PC-9 (cell line): ENCODE results near the gene SMPD3. TPM values are rescaled to one million over a fixed set of nuclear protein-coding genes. Genes with fewer than 3 reads are reported as not detected.

ENCODE experiments used
- BruUV-seq: library from RNA; stranded (reverse); fragments of 400-500 nt; replicated peaks from 2 replicates; lab custom pipeline; 2021; lab: Mats Ljungman, UMichigan
- CTCF ChIA-PET: fragments of 300-600 bp; sonication (Branson Sonifier 250); formaldehyde crosslinking; loops from one replicate; lab custom pipeline; 2022; ENCODE audit warnings: antibody characterized with exemption; lab: Charles Lee
- POLR2A ChIA-PET: fragments of 300-600 bp; sonication (Branson Sonifier 250); formaldehyde crosslinking; loops from one replicate; lab custom pipeline; 2022; ENCODE audit warnings: antibody characterized with exemption; ENCODE audit not compliant: unreplicated experiment; lab: Charles Lee
- DNase-seq, 2 experiments: peaks; one replicate each; pipeline versions ENCODE4 v3.0.0 to v3.0.0-alpha.2; 2015 to 2022; ENCODE audit warnings: mixed read lengths in 1 of 2
- H2AFZ ChIP-seq: fragments of 200-600 bp; sonication (generic); 2 replicates; pipeline ENCODE4 v1.8.1; 2017; ENCODE audit warnings: antibody characterized with exemption
- H3F3A ChIP-seq: fragments of 200-600 bp; sonication (generic); 2 replicates; pipeline ENCODE4 v1.8.1; 2017; ENCODE audit warnings: antibody characterized with exemption, mild to moderate bottlenecking, low read depth; ENCODE audit not compliant: insufficient read depth
- H3K27ac ChIP-seq: fragments of 200-600 bp; sonication (generic); 2 replicates; pipeline ENCODE4 v1.6.1; 2016; ENCODE audit warnings: mixed run types
- H3K27me3 ChIP-seq: fragments of 200-600 bp; sonication (generic); 2 replicates; pipeline ENCODE4 v1.6.1; 2016; ENCODE audit warnings: low read depth, mixed run types; ENCODE audit not compliant: insufficient read depth
- H3K36me3 ChIP-seq: fragments of 200-600 bp; sonication (generic); 2 replicates; pipeline ENCODE4 v1.6.1; 2016; ENCODE audit warnings: low read depth, mixed run types
- H3K4me1 ChIP-seq: fragments of 200-600 bp; sonication (generic); replicated peaks from 2 replicates; pipeline ENCODE4 v1.6.1; 2016; ENCODE audit warnings: mixed run types; ENCODE audit not compliant: insufficient read depth
- H3K4me2 ChIP-seq: fragments of 200-600 bp; sonication (generic); 2 replicates; pipeline ENCODE4 v1.6.1; 2017; ENCODE audit warnings: mixed run types
- H3K4me3 ChIP-seq: fragments of 200-600 bp; sonication (generic); 2 replicates; pipeline ENCODE4 v1.6.1; 2016; ENCODE audit warnings: mixed run types
- H3K79me2 ChIP-seq: fragments of 200-600 bp; sonication (generic); 2 replicates; pipeline ENCODE4 v1.6.1; 2017; ENCODE audit warnings: low read depth, mixed run types
- H3K9me2 ChIP-seq: fragments of 200-600 bp; sonication (generic); 2 replicates; pipeline ENCODE4 v1.8.1; 2017; ENCODE audit warnings: mild to moderate bottlenecking; ENCODE audit not compliant: insufficient read depth
- H3K9me3 ChIP-seq: fragments of 200-600 bp; sonication (generic); 2 replicates; pipeline ENCODE4 v1.8.1; 2016; ENCODE audit warnings: low read depth; ENCODE audit not compliant: insufficient read depth
- H4K20me1 ChIP-seq: fragments of 200-600 bp; sonication (generic); 2 replicates; pipeline ENCODE4 v1.8.1; 2017; ENCODE audit not compliant: insufficient read depth
- CTCF ChIP-seq: fragments of 200-600 bp; sonication (generic); conservative IDR thresholded peaks from 2 replicates; pipeline ENCODE4 v1.6.1; 2017; ENCODE audit warnings: mixed run types, antibody characterized with exemption, mild to moderate bottlenecking, moderate library complexity
- EZH2 ChIP-seq: fragments of 200-600 bp; sonication (generic); IDR thresholded peaks from 2 replicates; pipeline ENCODE4 v1.8.0; 2017; ENCODE audit warnings: antibody characterized with exemption, low read depth
- intact Hi-C: fragments of 100-400 bp; cut with micrococcal nuclease; formaldehyde crosslinking; loops from one replicate; pipeline ENCODE4 v1.10.0; 2022; ENCODE audit not compliant: unreplicated experiment
- total RNA-seq: library from RNA; stranded (reverse); gene quantifications from 2 replicates; pipeline ENCODE4 v1.2.3, GENCODE V29; 2021

Gene SMPD3
- total RNA-seq, 1 experiment from 2014 or later, result 0.94 TPM

DNA sequence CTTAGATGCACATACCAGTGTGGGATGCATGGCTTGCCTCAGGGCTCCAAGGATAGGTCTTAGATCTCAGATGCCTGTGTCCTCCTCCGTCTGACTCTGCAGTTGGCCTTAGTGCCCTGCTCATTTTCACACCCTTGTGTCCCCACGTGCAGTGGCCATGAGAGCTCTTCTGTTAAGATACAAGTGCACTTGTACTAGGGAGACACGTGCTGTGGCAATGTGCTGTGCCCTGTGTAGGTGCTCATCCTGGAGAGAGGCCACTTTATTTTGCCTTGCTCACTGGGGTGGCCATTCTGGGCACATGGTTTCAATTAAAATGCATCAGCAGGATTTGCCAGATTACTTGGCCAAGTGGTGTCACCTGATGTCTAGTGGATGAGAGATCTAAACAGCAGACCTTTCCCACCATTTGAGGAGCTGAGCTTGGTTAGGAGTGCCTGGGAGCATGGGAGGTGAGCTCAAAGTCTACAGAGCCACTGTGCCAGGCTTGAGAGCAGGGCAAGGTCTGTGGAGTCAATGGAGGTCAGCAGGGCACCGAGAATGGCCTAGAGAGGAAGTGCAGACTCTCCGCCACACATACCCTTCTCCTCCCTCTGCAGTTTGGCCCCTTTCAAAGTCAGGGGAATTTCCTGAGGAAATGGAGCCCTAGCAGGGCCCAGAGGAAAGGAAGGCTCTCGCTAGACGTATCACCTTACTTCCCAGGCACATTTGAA is 25.2 kb upstream of the SMPD3 start:
- H3K4me3 ChIP-seq, result no peak overlapping the region
- H4K20me1 ChIP-seq, result no peaks in the 10 kb centered on the region
- peaks cover 30% of the 10 kb centered on the region for H3F3A ChIP-seq
- H2AFZ ChIP-seq, result no peak overlapping the region
- H3K4me1 ChIP-seq, result peaks cover 36% of the 10 kb centered on the region
- no peaks in the 10 kb centered on the region for H3K27me3 ChIP-seq
- intact Hi-C loops, result loop anchor here (2.0 kb wide), 1 partner anchor 55 kb away; no protein-coding TSS in a partner anchor
- no peak for DNase-seq
- ChIA-PET POLR2A (no interaction called here), CTCF (no interaction called here)
- no peak for TF ChIP-seq CTCF
- no peak for TF ChIP-seq EZH2
- no peaks in the 10 kb centered on the region for H3K9me3 ChIP-seq
- H3K27ac ChIP-seq, result no peak overlapping the region
- no peaks in the 10 kb centered on the region for H3K9me2 ChIP-seq
- no peak overlapping the region for H3K4me2 ChIP-seq
- BruUV-seq, result no TSS peak
- no peaks in the 10 kb centered on the region for H3K36me3 ChIP-seq
- no peaks in the 10 kb centered on the region for H3K79me2 ChIP-seq

DNA sequence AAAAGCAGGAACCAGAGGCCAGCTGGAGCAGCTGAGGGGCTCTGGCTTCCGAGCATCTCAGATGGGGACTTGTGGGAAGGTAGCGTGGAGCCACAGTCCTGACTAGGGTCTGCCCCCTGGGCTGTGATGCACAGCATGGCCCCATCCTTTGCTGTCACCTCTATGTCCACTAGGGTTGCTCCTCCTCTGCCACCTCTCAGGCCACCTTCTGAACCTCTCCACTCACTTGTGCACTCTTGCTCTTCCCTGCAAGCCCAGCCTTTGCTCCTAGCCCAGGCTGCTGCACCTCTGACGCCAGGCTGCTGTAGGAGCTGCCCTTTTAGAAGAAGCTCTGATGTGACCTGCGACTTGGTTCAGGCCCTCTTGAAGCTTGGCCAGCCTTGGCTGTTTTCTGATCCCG is 24.3 kb upstream of the SMPD3 start:
- no peak overlapping the region for H3K4me3 ChIP-seq
- intact Hi-C loops, result no loop called here
- H2AFZ ChIP-seq, result no peak overlapping the region
- H3K36me3 ChIP-seq, result no peaks in the 10 kb centered on the region
- H3K79me2 ChIP-seq, result no peaks in the 10 kb centered on the region
- H3K9me2 ChIP-seq, result no peaks in the 10 kb centered on the region
- no TSS peak for BruUV-seq
- ChIA-PET CTCF (no interaction called here), POLR2A (no interaction called here)
- no peaks in the 10 kb centered on the region for H3K27me3 ChIP-seq
- DNase-seq, result no peak
- TF ChIP-seq CTCF, result no peak
- no peak for TF ChIP-seq EZH2
- no peaks in the 10 kb centered on the region for H3K9me3 ChIP-seq
- H3K4me2 ChIP-seq, result no peak overlapping the region
- H3K4me1 ChIP-seq, result peaks cover 28% of the 10 kb centered on the region
- H4K20me1 ChIP-seq, result no peaks in the 10 kb centered on the region
- H3F3A ChIP-seq, result peaks cover 21% of the 10 kb centered on the region
- no peak overlapping the region for H3K27ac ChIP-seq

DNA sequence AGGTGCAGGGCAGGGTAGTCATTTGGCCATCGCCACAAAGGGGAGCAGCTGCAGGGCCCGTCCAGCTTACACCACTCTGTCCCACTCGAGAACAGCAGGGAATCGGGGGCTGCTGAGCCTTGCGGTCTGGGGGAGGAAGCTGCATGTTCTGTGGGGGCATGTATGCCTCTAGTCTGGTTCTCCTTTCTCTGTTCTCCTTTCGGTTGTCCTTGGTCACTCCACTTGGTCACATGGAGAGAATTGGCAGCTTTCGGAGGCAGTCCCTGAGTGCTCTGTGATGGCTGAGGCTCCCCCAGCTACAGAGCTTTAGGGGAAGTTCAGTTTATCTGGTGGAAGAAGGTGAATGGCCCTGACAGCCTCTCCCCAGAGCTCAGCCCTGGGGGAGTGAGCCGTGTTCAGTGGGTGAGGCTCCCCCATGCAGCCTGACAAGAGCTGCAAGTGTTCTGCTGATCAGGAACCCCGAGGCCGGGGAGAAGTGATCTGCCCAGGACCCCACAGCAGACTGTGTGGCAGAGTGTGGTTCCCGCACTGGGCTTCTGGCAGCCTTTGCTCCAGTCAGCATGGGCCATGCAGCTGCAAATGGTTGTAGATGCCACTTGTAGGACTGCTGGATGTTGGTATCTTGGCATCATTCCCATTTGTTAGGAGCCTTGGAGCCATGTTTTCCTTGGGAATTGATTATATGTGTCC is 22.3 kb upstream of the SMPD3 start:
- Histone ChIP-seq H3K36me3 (no peaks in the 10 kb centered on the region), H3K27me3 (no peaks in the 10 kb centered on the region), H3K4me3 (no peak overlapping the region), H3F3A (peaks cover 13% of the 10 kb centered on the region), H3K79me2 (no peaks in the 10 kb centered on the region), H2AFZ (no peak overlapping the region), H3K4me2 (no peak overlapping the region), H4K20me1 (no peaks in the 10 kb centered on the region), H3K9me3 (no peaks in the 10 kb centered on the region), H3K4me1 (peaks cover 33% of the 10 kb centered on the region), H3K27ac (no peak overlapping the region), H3K9me2 (no peaks in the 10 kb centered on the region)
- POLR2A ChIA-PET, result interaction anchor here (0.7 kb wide), 2 partner anchors 84 to 136 kb away, joined by 5 to 9 read pairs; no protein-coding TSS in a partner anchor
- TF ChIP-seq EZH2, result no peak
- no peak for TF ChIP-seq CTCF
- BruUV-seq, result no TSS peak
- intact Hi-C loops, result no loop called here
- no peak for DNase-seq
- CTCF ChIA-PET, result no interaction called here
